Measurements from ENCODE around the gene SLC16A3.

SLC16A3 gene

DNA sequence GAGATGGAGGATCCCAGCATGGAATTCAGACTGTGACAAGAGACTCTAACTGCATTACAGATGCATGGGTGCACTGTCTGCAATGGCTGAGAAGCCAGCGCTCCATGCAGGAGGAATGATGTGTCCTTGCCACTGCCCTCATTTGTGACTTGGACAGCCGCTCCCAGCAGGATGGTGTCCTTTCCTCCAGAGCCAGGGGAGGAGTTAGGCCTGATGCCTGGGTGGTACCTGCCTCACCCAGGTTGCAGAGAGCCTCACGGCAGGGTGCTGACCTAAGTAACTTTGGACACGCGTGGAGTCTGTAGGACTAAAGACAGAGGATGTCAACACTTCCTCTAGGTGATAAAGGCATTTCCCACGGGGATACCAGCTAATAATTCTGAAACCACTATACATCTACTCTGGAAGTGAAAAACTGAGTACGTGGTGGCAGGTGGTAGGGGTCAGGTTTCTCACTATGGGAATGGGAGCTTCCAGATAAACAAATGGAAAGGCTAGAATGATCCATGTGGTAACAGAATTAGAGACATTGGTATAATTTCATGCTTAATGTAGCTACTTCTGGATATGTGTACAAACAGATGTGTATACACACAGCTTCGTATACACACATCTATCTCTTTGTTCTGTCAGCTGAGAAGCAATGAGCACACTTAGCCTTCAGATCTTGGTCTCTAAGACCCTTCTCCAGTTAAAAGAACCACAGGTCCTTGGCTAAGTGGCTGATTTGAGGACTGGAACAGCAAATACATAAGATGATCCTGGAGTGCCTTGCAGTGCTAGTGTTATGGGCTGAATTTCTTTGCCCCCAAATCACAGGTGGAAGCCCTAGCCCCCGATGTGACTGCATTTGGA is 58.4 kb downstream of the SLC16A3 start:
- DNase-seq (ENCODE audit: low read depth in 2 of 2) = no peak

DNA sequence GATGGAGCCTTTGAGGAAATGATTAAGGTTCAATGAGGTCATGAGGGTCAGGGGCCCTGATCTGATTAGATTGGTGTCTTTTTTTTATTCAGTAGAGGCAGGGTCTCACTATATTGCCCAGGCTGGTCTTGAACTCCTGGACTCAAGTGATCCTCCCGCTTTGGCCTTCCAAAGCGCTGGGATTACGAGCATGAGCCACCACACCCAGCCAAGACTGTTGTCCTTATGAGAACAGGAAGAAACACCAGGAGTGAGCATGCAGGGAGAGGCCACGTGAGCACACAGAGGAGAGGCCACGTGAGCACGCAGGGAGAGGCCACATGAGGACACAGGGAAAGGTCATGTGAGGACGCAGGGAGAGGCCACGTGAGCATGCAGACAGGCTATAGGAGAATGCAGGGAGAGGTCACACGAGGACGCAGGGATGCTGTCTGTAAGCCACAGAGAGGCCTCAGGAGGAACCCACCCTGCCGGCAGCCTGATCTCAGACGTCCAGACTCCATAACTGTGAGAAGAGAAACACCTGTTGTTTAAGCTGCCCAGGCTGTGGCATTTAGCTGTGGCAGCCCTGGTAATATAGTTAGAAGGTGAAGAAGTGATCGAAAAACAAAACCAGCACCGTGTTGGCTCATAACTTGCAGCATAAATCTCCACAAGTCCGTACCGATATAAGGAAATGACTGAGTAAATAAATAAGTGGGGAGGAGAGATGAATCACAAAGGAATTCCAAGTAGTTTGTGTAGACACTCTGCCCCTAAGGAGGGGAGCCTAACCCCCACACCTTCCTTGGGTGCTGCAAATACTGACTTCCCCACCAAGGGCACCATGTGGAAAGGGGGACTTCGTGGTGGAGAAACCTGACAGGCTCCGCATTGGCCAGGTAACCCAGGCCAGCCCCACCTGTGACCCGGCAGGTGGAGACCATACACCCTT is 59.3 kb downstream of the SLC16A3 start:
- DNase-seq (ENCODE audit: low read depth in 2 of 2) = no peak
